CD4-positive, alpha-beta T cell treated with Interferon alpha-2 for 1 hour (primary cell): Measurements from ENCODE around the gene NDUFB3.
"Not testable (repeated sequence)": the region's sequence is repeated elsewhere in the genome, so short reads cannot be mapped to it uniquely, and the experiment has no call there.

Source experiments
- DNase-seq, 2 donors: peaks; one replicate each; pipeline ENCODE4 v3.0.0-alpha.2; 2020 to 2022

Gene NDUFB3

DNA sequence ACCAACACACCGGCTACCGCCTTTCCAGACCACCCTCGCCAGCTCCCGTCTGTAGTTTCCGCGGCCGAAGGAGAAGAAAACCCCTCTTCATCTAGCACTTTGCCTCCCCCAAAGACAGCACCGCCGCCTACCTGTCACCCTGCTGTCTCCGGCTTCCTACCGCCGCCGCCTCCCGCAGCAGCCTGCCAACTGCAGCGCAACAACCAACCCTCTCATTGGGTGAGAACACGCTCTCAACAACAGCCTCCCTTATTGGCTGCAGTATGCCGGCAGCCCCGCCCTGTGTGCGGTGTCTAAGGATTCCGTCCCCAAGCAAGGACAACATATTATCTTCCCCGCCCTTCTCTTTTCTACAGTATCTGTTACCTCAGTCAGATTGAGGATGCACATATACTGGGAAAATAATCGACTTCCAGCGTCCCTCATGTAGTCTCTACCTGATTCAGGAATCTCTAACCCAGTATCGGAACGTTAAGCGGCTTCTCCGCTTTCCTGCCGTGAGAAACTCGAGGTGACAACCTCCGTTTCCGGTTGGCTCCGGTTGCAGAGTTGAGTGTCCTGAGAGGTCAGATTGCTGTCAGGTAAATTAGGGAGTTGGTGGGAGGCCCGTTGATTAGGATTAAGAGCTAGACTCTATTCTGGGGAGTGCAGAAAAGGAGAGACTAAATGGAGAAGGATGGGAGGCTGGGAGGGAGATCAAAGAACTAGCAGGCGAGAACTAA is at the start of gene NDUFB3, which contains the start of gene HYCC2:
Gene NDUFB3, plus strand, starts transcription at position 523 of the 722 bp plus-strand sequence. CDS start 6,882 bp downstream, outside the sequence.
Gene HYCC2, minus strand, starts transcription at position 193 of the 722 bp plus-strand sequence. CDS start 47,662 bp downstream, outside the sequence.
- DNase-seq = peak; percentile 93 to 96

GRCh38 chr2:201024518-201024917 is 47.3 kb upstream of the NDUFB3 start:
- DNase-seq = no peak

GRCh38 chr2:201034355-201034754 is 37.4 kb upstream of the NDUFB3 start:
- DNase-seq = not testable (repeated sequence)

DNA sequence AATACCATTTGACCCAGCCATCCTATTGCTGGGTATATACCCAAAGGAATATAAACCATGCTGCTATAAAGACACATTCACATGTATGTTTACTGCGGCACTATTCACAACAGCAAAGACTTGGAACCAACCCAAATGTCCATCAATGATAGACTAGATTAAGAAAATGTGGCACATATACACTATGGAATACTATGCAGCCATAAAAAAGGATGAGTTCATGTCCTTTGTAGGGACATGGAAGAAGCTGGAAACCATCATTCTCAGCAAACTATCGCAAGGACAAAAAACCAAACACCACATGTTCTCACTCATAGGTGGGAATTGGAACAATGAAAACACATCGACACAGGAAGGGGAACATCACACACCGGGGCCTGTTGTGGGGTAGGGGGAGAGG is 33.4 kb upstream of the NDUFB3 start:
- not testable (repeated sequence) for DNase-seq

- no peak for DNase-seq
Measured at GRCh38 chr2:201038855-201039254, 32.9 kb upstream of the NDUFB3 start.

GRCh38 chr2:201040867-201041628 is 30.8 kb upstream of the NDUFB3 start:
- no peak for DNase-seq

GRCh38 chr2:201042451-201042850 is 29.4 kb upstream of the NDUFB3 start:
- not testable (repeated sequence) for DNase-seq

- not testable (repeated sequence) for DNase-seq
Measured at GRCh38 chr2:201043050-201043449, 28.8 kb upstream of the NDUFB3 start.

DNA sequence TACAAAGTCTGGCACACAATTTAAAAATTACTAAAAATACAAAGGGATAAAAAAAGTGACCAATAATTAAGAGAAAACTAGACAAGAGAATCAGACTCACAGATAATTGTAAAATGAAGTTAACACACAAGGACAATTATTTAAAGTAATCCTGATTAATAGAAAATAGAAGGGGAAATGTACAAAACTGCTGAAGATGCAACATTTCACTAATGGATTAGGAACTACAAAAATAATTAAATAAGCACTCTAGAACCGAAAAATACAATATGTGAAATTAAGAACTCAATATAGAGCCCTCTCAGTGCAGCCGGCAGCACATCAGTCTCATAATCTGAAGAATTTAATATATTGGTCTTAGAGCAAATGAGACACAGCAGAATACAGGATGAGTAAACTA is 24.9 kb upstream of the NDUFB3 start:
- no peak for DNase-seq

DNA sequence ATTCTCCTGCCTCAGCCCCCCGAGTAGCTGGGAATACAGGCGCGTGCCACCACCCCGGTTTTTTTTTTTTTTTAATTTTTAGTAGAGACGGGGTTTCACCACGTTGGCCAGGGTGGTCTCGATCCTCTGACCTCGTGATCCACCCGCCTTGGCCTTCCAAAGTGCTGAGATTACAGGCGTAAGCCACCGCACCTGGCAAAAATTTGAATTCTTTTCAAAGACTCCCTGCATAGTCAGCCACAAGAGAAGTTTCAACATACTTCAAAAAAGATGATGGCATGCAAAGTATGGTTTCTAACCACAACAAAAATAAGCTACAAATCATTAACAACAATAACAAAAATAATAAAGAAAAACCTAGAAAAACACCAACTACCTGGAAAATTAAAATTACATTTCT is 22.3 kb upstream of the NDUFB3 start:
- DNase-seq = no peak

GRCh38 chr2:201057087-201057521 is 14.7 kb upstream of the NDUFB3 start:
- DNase-seq = no peak

DNA sequence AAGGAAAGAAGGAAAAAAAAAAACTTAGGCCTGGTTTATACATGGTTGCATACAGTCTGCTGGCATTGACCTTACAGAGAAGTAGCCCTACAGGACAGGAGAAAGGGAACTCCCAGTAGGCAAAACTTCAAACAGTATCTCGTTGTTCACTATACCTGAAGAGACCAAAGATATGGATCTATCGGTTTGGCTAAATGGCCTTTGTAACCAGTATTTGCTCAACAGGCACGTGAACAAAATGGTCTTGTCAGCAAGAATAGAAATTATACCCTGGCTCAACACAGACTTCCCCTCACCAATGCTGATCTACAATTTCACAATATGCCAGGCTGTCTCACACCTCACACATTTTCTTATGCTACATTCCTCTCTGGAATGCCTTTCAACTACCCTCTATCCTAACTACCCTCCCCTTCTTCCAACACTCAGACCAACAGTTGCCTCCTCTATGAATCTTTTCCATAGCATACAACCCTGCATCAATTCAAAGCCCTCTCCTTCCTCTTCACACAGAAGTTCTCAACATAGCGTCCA is 14.0 kb upstream of the NDUFB3 start:
- DNase-seq = no peak

DNA sequence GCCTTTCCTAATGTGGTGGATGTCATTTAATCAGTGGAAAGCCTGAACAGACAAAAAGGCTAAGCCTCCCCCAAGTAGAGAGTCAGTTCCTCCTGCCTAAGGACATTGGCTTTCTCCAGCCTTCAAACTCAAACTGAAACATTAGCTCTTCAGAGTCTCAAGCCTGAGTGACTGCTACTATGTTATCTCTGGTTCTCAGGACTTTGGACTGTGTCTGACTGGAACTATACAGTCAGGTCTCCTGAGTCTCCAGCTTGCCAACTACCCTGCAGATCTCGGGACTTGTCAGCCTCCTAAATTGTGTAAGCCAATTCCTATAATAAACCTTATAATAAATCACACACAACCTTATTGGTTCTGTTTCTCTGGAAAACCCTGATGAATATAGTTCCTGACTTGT is 12.9 kb upstream of the NDUFB3 start:
- no peak for DNase-seq

GRCh38 chr2:201059961-201060755 is 11.6 kb upstream of the NDUFB3 start:
- DNase-seq = no peak

GRCh38 chr2:201063516-201063915 is 8.3 kb upstream of the NDUFB3 start:
- not testable (repeated sequence) for DNase-seq

GRCh38 chr2:201064797-201065329 is 6.9 kb upstream of the NDUFB3 start:
- DNase-seq = no peak

GRCh38 chr2:201070948-201071478 is 788 bp upstream of the NDUFB3 start:
- DNase-seq = no peak

GRCh38 chr2:201072201-201072530 is 365 bp downstream of the NDUFB3 start:
- no peak for DNase-seq

- no peak for DNase-seq
Measured at GRCh38 chr2:201073071-201073470, 1.3 kb downstream of the NDUFB3 start.

- DNase-seq = no peak
Measured at GRCh38 chr2:201074996-201075395, 3.2 kb downstream of the NDUFB3 start.

DNA sequence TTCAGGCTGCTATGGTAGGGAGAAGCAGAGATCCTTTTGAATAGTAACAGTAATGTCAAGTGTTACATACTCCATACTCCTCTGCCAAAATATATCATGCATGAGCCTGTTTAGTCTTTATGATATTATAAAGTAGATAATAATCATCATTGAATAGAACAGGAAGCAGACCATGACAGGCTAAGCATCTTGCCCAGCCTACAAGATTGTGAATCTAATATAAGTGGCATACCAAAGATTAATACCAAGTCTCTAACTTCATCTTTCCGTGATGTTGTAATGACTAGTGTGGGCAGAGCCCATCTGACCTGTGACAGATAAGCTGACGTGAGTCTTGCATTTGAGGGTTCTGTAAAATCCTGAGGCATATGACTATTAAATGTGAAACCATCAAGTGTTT is 13.1 kb downstream of the NDUFB3 start:
- DNase-seq = no peak

GRCh38 chr2:201090574-201090973 is 18.8 kb downstream of the NDUFB3 start:
- DNase-seq = no peak
